G401 (cell line): ENCODE measurements around the gene FAM151B. TPM values are rescaled to one million over a fixed set of nuclear protein-coding genes. Genes with fewer than 3 reads are reported as not detected.
"Not testable (repeated sequence)": the region's sequence is repeated elsewhere in the genome, so short reads cannot be mapped to it uniquely, and the experiment has no call there.

ENCODE experiments used
- DNase-seq: peaks from one replicate; pipeline ENCODE4 v3.0.0-alpha.2; 2015; ENCODE audit warnings: low spot score
- in situ Hi-C: cut with HindIII; loops from 2 replicates; pipeline ENCODE4 v1.10.0; 2016; ENCODE audit warnings: low sequenced_read_pairs, mixed read lengths
- total RNA-seq: library from RNA; depleted of rRNA; stranded (reverse); fragments of >200 nt; shearing (Covaris generic); gene quantifications from 2 replicates; pipeline ENCODE4 v1.2.3, GENCODE V29; 2014; rRNA removed

The FAM151B gene
- total RNA-seq, 1 experiment from 2014 or later, result 1.1 TPM

DNA sequence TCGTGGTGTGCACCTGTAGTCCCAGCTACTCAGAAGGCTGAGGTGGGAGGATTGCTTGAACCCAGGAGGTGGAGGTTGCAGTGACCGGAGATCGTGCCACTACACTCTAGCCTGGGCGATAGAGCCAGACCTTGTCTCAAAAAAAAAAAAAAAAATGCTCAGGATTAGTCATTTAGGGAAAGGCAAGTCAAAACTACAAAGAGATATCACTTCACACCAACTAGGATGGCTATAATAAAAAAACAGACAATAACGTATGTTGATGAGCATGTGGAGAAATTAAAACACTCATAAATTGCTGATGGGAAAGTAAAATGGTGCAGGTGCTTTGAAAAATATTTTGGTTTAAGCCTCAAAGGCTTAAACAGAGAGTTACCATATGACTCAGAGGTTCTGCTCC, 88.5 kb downstream of the FAM151B start:
- in situ Hi-C loops, result no loop called here

DNA sequence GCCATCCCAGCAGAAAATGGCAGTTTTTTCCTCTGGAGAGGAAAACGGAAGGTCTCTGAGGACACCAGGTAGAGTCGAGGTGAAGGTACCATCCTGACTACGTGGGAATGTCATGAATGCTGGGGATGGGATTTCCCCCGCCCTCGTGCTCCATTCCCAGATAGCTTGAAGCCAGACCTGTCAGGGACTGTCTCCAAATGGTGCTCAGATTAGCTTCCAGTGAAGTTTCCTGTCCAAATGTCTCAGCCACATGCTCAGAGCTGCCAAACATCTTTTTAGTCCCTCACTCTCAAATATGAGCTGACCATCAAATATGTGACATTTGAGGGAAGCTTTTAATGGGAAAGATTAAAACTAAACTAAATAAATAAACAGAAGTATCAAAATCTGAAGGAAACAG, 89.8 kb downstream of the FAM151B start:
- in situ Hi-C loops, result no loop called here
- DNase-seq, result no peak

More for the DNA sequence above, 88.5 kb downstream of the FAM151B start:
- no peak for DNase-seq

DNA sequence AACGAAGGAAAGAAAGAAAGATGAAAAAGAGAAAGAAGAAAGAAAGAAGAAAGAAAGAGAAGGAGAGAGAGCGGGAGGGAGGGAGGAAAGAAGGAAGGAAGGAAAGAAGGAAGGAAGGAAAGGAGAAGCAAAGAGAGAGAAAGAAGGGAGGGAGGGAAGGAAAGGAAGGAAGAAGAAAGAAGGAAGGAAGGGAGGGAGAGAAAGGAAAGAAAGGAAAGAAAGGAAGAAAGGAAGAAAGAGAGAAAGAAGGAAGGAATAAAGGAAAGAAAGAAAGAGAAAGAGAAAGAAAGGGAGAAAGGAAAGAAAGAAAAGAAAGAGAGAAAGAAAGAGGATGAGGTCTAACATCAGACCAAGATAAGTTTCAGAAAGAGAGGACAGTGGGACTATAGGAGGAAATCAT, 91.2 kb downstream of the FAM151B start:
- DNase-seq, result no peak
- in situ Hi-C loops, result no loop called here

DNA sequence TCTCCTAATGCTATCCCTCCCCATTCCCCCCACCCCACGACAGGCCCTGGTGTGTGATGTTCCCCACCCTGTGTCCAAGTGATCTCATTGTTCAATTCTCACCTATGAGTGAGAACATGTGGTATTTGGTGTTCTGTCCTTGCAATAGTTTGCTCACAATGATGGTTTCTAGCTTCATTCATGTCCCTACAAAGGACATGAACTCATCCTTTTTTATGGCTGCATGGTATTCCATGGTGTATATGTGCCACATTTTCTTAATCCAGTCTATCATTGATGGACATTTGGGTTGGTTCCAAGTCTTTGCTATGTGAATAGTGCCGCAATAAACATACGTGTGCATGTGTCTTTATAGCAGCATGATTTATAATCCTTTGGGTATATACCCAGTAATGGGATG, 92.4 kb downstream of the FAM151B start:
- DNase-seq, in situ Hi-C loops: not testable (repeated sequence)

DNA sequence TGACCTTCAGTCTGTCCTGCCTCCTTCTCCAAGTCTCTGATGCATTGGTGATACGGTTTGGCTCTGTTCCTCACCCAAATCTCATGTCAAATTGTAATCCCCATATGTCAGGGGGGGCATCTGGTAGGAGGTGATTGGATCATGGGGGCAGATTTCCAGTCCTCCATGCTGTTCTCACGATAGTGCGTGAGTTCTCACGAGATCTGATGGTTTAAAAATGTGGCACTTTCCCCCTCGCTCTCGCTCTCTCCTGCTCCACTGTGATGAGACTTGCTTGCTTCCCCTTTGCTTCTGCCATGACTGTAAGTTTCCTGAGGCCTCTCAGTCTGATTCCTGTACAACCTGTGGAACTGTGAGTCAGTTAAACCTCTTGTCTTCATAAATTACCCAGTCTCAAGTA, 96.9 kb downstream of the FAM151B start:
- in situ Hi-C loops, result no loop called here
- DNase-seq, result no peak

DNA sequence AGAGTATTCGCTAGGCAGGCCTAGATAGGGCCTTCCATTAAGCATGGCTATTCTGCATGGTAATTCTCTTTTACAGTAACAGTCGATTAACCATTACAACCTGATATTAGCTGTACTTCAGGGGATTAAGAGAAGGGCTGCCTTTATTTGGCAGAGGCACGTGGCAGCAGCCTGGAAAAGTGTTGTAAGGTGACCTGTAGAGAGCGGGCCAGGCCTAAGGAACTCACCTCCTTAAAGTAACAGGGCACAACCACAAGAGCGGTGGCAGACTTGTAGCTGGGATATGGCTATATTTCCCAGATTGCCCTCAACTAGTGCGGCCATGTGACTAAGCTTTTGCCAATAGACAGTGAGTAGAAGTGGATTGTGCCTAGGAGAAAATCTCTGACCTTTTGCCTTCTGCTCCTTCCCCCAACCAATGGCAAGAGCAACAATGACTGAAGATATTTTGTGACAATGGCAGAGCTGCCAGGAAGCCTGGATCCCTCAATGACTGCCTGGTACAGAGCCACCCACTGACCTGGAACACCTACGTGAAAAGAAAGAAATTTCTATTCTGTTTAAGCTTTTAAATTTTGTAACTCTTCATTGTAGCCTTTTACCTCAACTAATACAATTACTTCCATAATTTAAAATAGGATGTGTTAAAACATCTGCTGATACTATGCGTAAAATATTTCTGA, 101.1 kb downstream of the FAM151B start:
- in situ Hi-C loops, result no loop called here
- no peak for DNase-seq

DNA sequence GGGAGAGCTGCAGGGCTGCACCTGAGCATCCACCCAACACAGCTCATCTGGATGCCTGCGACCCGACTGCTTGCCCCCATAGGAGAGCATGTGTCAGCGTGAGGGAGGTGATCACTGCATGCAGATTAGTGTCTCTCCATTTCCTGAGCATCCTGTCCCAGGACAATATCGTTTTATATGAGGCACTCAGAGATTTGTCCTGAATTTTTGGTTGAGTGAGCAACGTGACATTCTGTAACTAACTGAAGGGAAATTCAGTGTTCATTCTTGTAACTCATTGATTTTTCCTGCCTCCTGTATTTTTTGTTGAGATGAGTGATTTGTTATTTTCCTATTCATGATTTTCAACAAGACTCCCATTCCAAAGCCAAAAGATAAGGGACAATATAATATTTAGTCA, 102.9 kb downstream of the FAM151B start:
- in situ Hi-C loops, result no loop called here
- DNase-seq, result no peak

DNA sequence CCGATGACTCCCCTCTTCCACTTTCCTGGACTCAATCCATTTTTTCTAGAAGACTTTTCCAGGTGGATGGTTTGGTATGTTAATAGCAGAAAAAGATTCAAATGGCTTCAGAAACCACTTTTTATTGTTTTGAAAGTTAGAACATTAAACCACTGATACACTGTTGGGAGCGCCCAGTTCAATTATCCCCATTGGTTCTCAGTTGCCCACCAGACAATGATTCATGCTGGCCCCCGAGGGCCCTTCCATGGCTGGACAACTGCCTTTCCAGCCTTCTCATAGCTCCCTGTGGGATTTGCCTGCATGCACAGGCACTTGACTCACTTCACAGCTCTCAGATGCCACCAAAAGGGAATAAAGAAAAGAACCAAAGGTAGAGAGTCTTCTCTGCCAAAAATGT, 103.5 kb downstream of the FAM151B start:
- in situ Hi-C loops, result no loop called here
- DNase-seq, result no peak

DNA sequence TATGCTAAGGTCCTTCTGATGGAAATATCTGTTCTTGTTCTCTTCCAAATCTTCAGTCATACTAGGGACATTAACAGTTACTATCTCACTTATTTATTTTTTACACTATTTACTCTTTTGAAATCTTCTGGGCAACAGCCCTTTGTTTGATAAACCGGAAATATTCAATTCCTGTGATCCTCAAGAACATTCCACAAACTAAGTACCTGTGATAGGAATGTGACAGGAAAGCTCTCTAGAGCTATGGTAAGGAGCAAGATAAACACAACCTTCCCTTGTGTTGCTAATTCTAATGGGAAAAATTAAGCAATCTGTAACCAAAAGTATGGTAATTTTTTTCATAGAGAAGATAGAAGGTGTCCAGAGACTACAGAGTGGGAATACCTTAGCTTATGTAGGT, 104.2 kb downstream of the FAM151B start:
- in situ Hi-C loops, result no loop called here
- DNase-seq, result no peak

Other genes with a start within 250 kb of the FAM151B start
- 3.1 and 6.0 TPM in 2 replicates for gene SERINC5, start 232.1 kb upstream of the FAM151B start, total RNA-seq
- not detected in 2 replicates for gene SPZ1, start 168.1 kb upstream of the FAM151B start, total RNA-seq
- 8.9 and 10.8 TPM in 2 replicates for gene ZFYVE16, start 80.0 kb upstream of the FAM151B start, total RNA-seq
- gene ANKRD34B, start 82.2 kb downstream of the FAM151B start, total RNA-seq, result 0.17 TPM in 1 of 2 replicates, not detected in the other
- 16.2 and 16.8 TPM in 2 replicates for gene MSH3, start 166.6 kb downstream of the FAM151B start, total RNA-seq
- gene DHFR, start 166.9 kb downstream of the FAM151B start, total RNA-seq, result 108 and 124 TPM in 2 replicates